Central memory CD8-positive, alpha-beta T cell (primary cell): ENCODE results near the gene SPTB.

Experiments used
- ATAC-seq: fragments of 150-1000 bp; cut with Tn5 transposase; replicated peaks from 2 replicates; pipeline ENCODE4 v1.10.0; 2022; ENCODE audit warnings: mild to moderate bottlenecking, moderate FRiP score, moderate number of reproducible peaks; ENCODE audit not compliant: poor library complexity, severe bottlenecking; ENCODE audit errors: extremely low read depth
- DNase-seq, 2 donors: peaks; one replicate each; pipeline ENCODE4 v3.0.0; 2021; ENCODE audit warnings: low spot score in 2 of 2
- H3K27ac Mint-ChIP-seq: one replicate; pipeline ENCODE4 v1.8.0; 2022; ENCODE audit warnings: low read depth, mild to moderate bottlenecking, moderate library complexity, mixed read lengths
- H3K27me3 Mint-ChIP-seq: one replicate; pipeline ENCODE4 v1.8.0; 2022; ENCODE audit warnings: mixed read lengths
- H3K36me3 Mint-ChIP-seq: one replicate; pipeline ENCODE4 v1.8.0; 2022; ENCODE audit warnings: mild to moderate bottlenecking, moderate library complexity, mixed read lengths; ENCODE audit not compliant: insufficient read depth
- H3K4me1 Mint-ChIP-seq: one replicate; pipeline ENCODE4 v1.8.0; 2022; ENCODE audit warnings: mixed read lengths
- H3K4me3 Mint-ChIP-seq: one replicate; pipeline ENCODE4 v1.8.0; 2022; ENCODE audit warnings: mild to moderate bottlenecking, moderate library complexity, mixed read lengths
- H3K9me3 Mint-ChIP-seq: one replicate; pipeline ENCODE4 v1.8.0; 2022; ENCODE audit warnings: mixed read lengths

Gene SPTB

GRCh38 chr14:64860039-64860438 lies 19.7 kb downstream of the SPTB start:
- H3K4me1 Mint-ChIP-seq, result no peaks in the 10 kb centered on the region
- H3K4me3 Mint-ChIP-seq, result no peak overlapping the region
- no peaks in the 10 kb centered on the region for H3K36me3 Mint-ChIP-seq
- H3K27ac Mint-ChIP-seq, result no peak overlapping the region
- ATAC-seq (no peak), DNase-seq (no peak)
- peaks cover 35% of the 10 kb centered on the region for H3K27me3 Mint-ChIP-seq
- no peaks in the 10 kb centered on the region for H3K9me3 Mint-ChIP-seq

GRCh38 chr14:64857979-64858744 lies 21.5 kb downstream of the SPTB start:
- H3K9me3 Mint-ChIP-seq, result no peaks in the 10 kb centered on the region
- no peaks in the 10 kb centered on the region for H3K4me1 Mint-ChIP-seq
- H3K36me3 Mint-ChIP-seq, result no peaks in the 10 kb centered on the region
- H3K4me3 Mint-ChIP-seq, result no peak overlapping the region
- H3K27ac Mint-ChIP-seq, result no peak overlapping the region
- DNase-seq (no peak), ATAC-seq (no peak)
- peaks cover 39% of the 10 kb centered on the region for H3K27me3 Mint-ChIP-seq

GRCh38 chr14:64856529-64857445 lies 22.9 kb downstream of the SPTB start:
- Mint-ChIP-seq H3K27me3 (peaks cover 46% of the 10 kb centered on the region), H3K4me1 (no peaks in the 10 kb centered on the region), H3K27ac (no peak overlapping the region), H3K36me3 (no peaks in the 10 kb centered on the region), H3K9me3 (no peaks in the 10 kb centered on the region), H3K4me3 (no peak overlapping the region)
- DNase-seq, result no peak
- no peak for ATAC-seq

- DNase-seq (no peak), ATAC-seq (no peak)
- no peaks in the 10 kb centered on the region for H3K36me3 Mint-ChIP-seq
- no peaks in the 10 kb centered on the region for H3K4me1 Mint-ChIP-seq
- no peaks in the 10 kb centered on the region for H3K9me3 Mint-ChIP-seq
- no peak overlapping the region for H3K27ac Mint-ChIP-seq
- H3K4me3 Mint-ChIP-seq, result no peak overlapping the region
- peaks cover 46% of the 10 kb centered on the region for H3K27me3 Mint-ChIP-seq
Measured at GRCh38 chr14:64855721-64856528, 23.8 kb downstream of the SPTB start.

- Mint-ChIP-seq H3K4me1 (peaks cover 8% of the 10 kb centered on the region), H3K36me3 (no peaks in the 10 kb centered on the region), H3K9me3 (no peaks in the 10 kb centered on the region), H3K4me3 (no peak overlapping the region), H3K27ac (no peak overlapping the region), H3K27me3 (peaks cover 62% of the 10 kb centered on the region)
- DNase-seq, result no peak
- ATAC-seq, result no peak
Measured at GRCh38 chr14:64850369-64851137, 29.2 kb downstream of the SPTB start.

- DNase-seq, result no peak
- no peak overlapping the region for H3K4me3 Mint-ChIP-seq
- H3K9me3 Mint-ChIP-seq, result no peaks in the 10 kb centered on the region
- peaks cover 8% of the 10 kb centered on the region for H3K4me1 Mint-ChIP-seq
- ATAC-seq, result no peak
- H3K36me3 Mint-ChIP-seq, result no peaks in the 10 kb centered on the region
- H3K27ac Mint-ChIP-seq, result no peak overlapping the region
- H3K27me3 Mint-ChIP-seq, result peaks cover 69% of the 10 kb centered on the region
Measured at GRCh38 chr14:64849940-64850339, 29.8 kb downstream of the SPTB start.

GRCh38 chr14:64848239-64848638 lies 31.5 kb downstream of the SPTB start:
- ATAC-seq, result no peak
- H3K4me1 Mint-ChIP-seq, result peaks cover 8% of the 10 kb centered on the region
- no peak overlapping the region for H3K27ac Mint-ChIP-seq
- no peak for DNase-seq
- H3K4me3 Mint-ChIP-seq, result no peak overlapping the region
- H3K27me3 Mint-ChIP-seq, result peaks cover 80% of the 10 kb centered on the region
- H3K9me3 Mint-ChIP-seq, result no peaks in the 10 kb centered on the region
- H3K36me3 Mint-ChIP-seq, result no peaks in the 10 kb centered on the region

GRCh38 chr14:64846319-64846718 lies 33.4 kb downstream of the SPTB start:
- H3K4me1 Mint-ChIP-seq, result peaks cover 8% of the 10 kb centered on the region
- ATAC-seq, result no peak
- no peak for DNase-seq
- H3K27me3 Mint-ChIP-seq, result peaks cover 79% of the 10 kb centered on the region
- no peak overlapping the region for H3K27ac Mint-ChIP-seq
- no peaks in the 10 kb centered on the region for H3K36me3 Mint-ChIP-seq
- H3K4me3 Mint-ChIP-seq, result no peak overlapping the region
- H3K9me3 Mint-ChIP-seq, result no peaks in the 10 kb centered on the region

GRCh38 chr14:64845878-64846277 lies 33.8 kb downstream of the SPTB start:
- H3K4me3 Mint-ChIP-seq, result no peak overlapping the region
- no peak overlapping the region for H3K27ac Mint-ChIP-seq
- H3K4me1 Mint-ChIP-seq, result peaks cover 8% of the 10 kb centered on the region
- H3K9me3 Mint-ChIP-seq, result no peaks in the 10 kb centered on the region
- ATAC-seq (no peak), DNase-seq (no peak)
- H3K27me3 Mint-ChIP-seq, result peaks cover 79% of the 10 kb centered on the region
- H3K36me3 Mint-ChIP-seq, result no peaks in the 10 kb centered on the region

GRCh38 chr14:64844969-64845536 lies 34.7 kb downstream of the SPTB start:
- H3K36me3 Mint-ChIP-seq, result no peaks in the 10 kb centered on the region
- DNase-seq (no peak), ATAC-seq (no peak)
- peaks cover 75% of the 10 kb centered on the region for H3K27me3 Mint-ChIP-seq
- no peak overlapping the region for H3K27ac Mint-ChIP-seq
- H3K4me1 Mint-ChIP-seq, result peaks cover 8% of the 10 kb centered on the region
- H3K9me3 Mint-ChIP-seq, result no peaks in the 10 kb centered on the region
- H3K4me3 Mint-ChIP-seq, result no peak overlapping the region

- ATAC-seq, result no peak
- Mint-ChIP-seq H3K9me3 (no peaks in the 10 kb centered on the region), H3K4me1 (peaks cover 8% of the 10 kb centered on the region), H3K27ac (no peak overlapping the region), H3K27me3 (peaks cover 75% of the 10 kb centered on the region), H3K4me3 (no peak overlapping the region), H3K36me3 (no peaks in the 10 kb centered on the region)
- DNase-seq, result no peak
Measured at GRCh38 chr14:64844272-64844671, 35.4 kb downstream of the SPTB start.
